ENCODE data around the gene LMF1.

- TF ChIP-seq ZNF274 (IDR thresholded peaks at IDR 0.05; ENCODE audit: low read depth, low read length) (no peak), YY1 (IDR thresholded peaks at IDR 0.05; ENCODE audit: insufficient read depth, insufficient read length) (no peak), SUZ12 (IDR thresholded peaks at IDR 0.05; ENCODE audit: extremely low read depth, insufficient read depth, insufficient read length) (no peak)
These were observed 27.4 kb upstream of the LMF1 start for GRCh38 chr16:998211-998610.
